Measurements from ENCODE around the gene ADAP1.

ADAP1 gene

GRCh38 chr7:859359-860030 lies 95.0 kb downstream of the ADAP1 start:
- no peak for TF ChIP-seq ZNF274 (IDR thresholded peaks at IDR 0.05; ENCODE audit: low read depth, low read length)
- TF ChIP-seq YY1 (IDR thresholded peaks at IDR 0.05; ENCODE audit: insufficient read depth, insufficient read length), result no peak
- no peak for TF ChIP-seq SUZ12 (IDR thresholded peaks at IDR 0.05; ENCODE audit: extremely low read depth, insufficient read depth, insufficient read length)

GRCh38 chr7:857661-858060 lies 96.8 kb downstream of the ADAP1 start:
- no peak for TF ChIP-seq ZNF274 (IDR thresholded peaks at IDR 0.05; ENCODE audit: low read depth, low read length)
- no peak for TF ChIP-seq YY1 (IDR thresholded peaks at IDR 0.05; ENCODE audit: insufficient read depth, insufficient read length)
- no peak for TF ChIP-seq SUZ12 (IDR thresholded peaks at IDR 0.05; ENCODE audit: extremely low read depth, insufficient read depth, insufficient read length)
- Histone ChIP-seq H3K4me3 (ENCODE audit: insufficient read length, low read depth) (no peak overlapping the region), H3K27me3 (ENCODE audit: insufficient read depth, insufficient read length) (no peaks in the 10 kb centered on the region), H3K36me3 (ENCODE audit: insufficient read depth, insufficient read length, low read length) (peaks cover 98% of the 10 kb centered on the region), H3K9me3 (ENCODE audit: insufficient read depth, low read length) (no peaks in the 10 kb centered on the region), H3K9ac (ENCODE audit: insufficient read length, low read depth) (no peak overlapping the region), H3K4me1 (ENCODE audit: insufficient read depth, insufficient read length) (no peaks in the 10 kb centered on the region)
- DNase-seq (ENCODE audit: low read depth, low spot score), result no peak

More at GRCh38 chr7:859359-860030, 95.0 kb downstream of the ADAP1 start:
- H3K9ac ChIP-seq (ENCODE audit: insufficient read length, low read depth), result no peak overlapping the region
- no peak overlapping the region for H3K4me3 ChIP-seq (ENCODE audit: insufficient read length, low read depth)
- H3K36me3 ChIP-seq (ENCODE audit: insufficient read depth, insufficient read length, low read length), result peaks cover 95% of the 10 kb centered on the region
- no peaks in the 10 kb centered on the region for H3K27me3 ChIP-seq (ENCODE audit: insufficient read depth, insufficient read length)
- H3K9me3 ChIP-seq (ENCODE audit: insufficient read depth, low read length), result no peaks in the 10 kb centered on the region
- no peaks in the 10 kb centered on the region for H3K4me1 ChIP-seq (ENCODE audit: insufficient read depth, insufficient read length)
- no peak for DNase-seq (ENCODE audit: low read depth, low spot score)

GRCh38 chr7:856444-857095 lies 97.9 kb downstream of the ADAP1 start:
- Histone ChIP-seq H3K4me3 (ENCODE audit: insufficient read length, low read depth) (no peak overlapping the region), H3K4me1 (ENCODE audit: insufficient read depth, insufficient read length) (no peaks in the 10 kb centered on the region), H3K9me3 (ENCODE audit: insufficient read depth, low read length) (no peaks in the 10 kb centered on the region), H3K9ac (ENCODE audit: insufficient read length, low read depth) (no peak overlapping the region), H3K27me3 (ENCODE audit: insufficient read depth, insufficient read length) (no peaks in the 10 kb centered on the region), H3K36me3 (ENCODE audit: insufficient read depth, insufficient read length, low read length) (peaks cover 98% of the 10 kb centered on the region)
- no peak for DNase-seq (ENCODE audit: low read depth, low spot score)
- TF ChIP-seq ZNF274 (IDR thresholded peaks at IDR 0.05; ENCODE audit: low read depth, low read length) (no peak), YY1 (IDR thresholded peaks at IDR 0.05; ENCODE audit: insufficient read depth, insufficient read length) (no peak), SUZ12 (IDR thresholded peaks at IDR 0.05; ENCODE audit: extremely low read depth, insufficient read depth, insufficient read length) (no peak)

- no peak overlapping the region for H3K4me3 ChIP-seq (ENCODE audit: insufficient read length, low read depth)
- H3K4me1 ChIP-seq (ENCODE audit: insufficient read depth, insufficient read length), result no peaks in the 10 kb centered on the region
- H3K9me3 ChIP-seq (ENCODE audit: insufficient read depth, low read length), result no peaks in the 10 kb centered on the region
- H3K36me3 ChIP-seq (ENCODE audit: insufficient read depth, insufficient read length, low read length), result peaks cover 98% of the 10 kb centered on the region
- no peak for TF ChIP-seq YY1 (IDR thresholded peaks at IDR 0.05; ENCODE audit: insufficient read depth, insufficient read length)
- no peak for TF ChIP-seq ZNF274 (IDR thresholded peaks at IDR 0.05; ENCODE audit: low read depth, low read length)
- TF ChIP-seq SUZ12 (IDR thresholded peaks at IDR 0.05; ENCODE audit: extremely low read depth, insufficient read depth, insufficient read length), result no peak
- no peaks in the 10 kb centered on the region for H3K27me3 ChIP-seq (ENCODE audit: insufficient read depth, insufficient read length)
- no peak overlapping the region for H3K9ac ChIP-seq (ENCODE audit: insufficient read length, low read depth)
- no peak for DNase-seq (ENCODE audit: low read depth, low spot score)
Observed at GRCh38 chr7:855686-856369, 98.7 kb downstream of the ADAP1 start.

GRCh38 chr7:854118-854775 lies 100.2 kb downstream of the ADAP1 start:
- no peak for DNase-seq (ENCODE audit: low read depth, low spot score)
- TF ChIP-seq YY1 (IDR thresholded peaks at IDR 0.05; ENCODE audit: insufficient read depth, insufficient read length) (no peak), SUZ12 (IDR thresholded peaks at IDR 0.05; ENCODE audit: extremely low read depth, insufficient read depth, insufficient read length) (no peak), ZNF274 (IDR thresholded peaks at IDR 0.05; ENCODE audit: low read depth, low read length) (no peak)
- Histone ChIP-seq H3K4me3 (ENCODE audit: insufficient read length, low read depth) (no peak overlapping the region), H3K4me1 (ENCODE audit: insufficient read depth, insufficient read length) (no peaks in the 10 kb centered on the region), H3K36me3 (ENCODE audit: insufficient read depth, insufficient read length, low read length) (peaks cover 95% of the 10 kb centered on the region), H3K9me3 (ENCODE audit: insufficient read depth, low read length) (no peaks in the 10 kb centered on the region), H3K27me3 (ENCODE audit: insufficient read depth, insufficient read length) (no peaks in the 10 kb centered on the region), H3K9ac (ENCODE audit: insufficient read length, low read depth) (no peak overlapping the region)

DNA sequence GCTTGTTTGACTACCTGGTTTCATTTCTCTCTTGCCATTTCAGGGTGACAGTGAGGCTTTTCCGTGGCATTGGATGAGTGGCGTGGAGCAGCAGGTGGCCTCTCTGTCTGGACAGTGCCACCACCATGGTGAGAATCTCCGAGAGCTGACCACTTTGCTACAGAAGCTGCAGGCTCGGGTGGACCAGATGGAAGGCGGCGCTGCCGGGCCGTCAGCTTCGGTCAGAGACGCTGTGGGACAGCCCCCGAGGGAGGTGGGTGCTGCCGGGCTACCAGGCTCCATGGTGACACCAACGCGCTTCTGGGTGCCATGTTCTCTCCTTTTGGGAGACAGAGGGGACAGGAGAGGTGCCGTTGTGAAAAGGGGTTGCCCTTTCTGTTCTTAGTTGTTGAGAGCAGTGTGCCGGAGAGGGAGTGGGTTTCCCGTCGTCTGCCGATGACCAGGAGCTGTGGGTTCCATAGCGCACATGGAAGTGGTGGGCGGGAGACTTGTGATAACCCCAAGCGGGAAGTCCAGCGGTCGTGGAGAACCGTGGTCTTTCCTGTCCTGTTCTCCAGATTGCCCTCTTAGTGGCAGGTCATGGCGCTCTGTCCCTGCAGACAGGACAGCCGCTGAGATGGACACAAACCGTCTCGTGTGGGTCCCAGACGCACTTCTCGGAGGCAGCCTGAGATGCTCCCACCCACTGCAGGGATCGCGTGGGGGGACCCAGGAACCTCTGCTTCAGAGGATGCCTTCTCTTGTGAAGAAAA lies 100.9 kb downstream of the ADAP1 start:
- Histone ChIP-seq H3K4me3 (ENCODE audit: insufficient read length, low read depth) (no peak overlapping the region), H3K9ac (ENCODE audit: insufficient read length, low read depth) (no peak overlapping the region), H3K4me1 (ENCODE audit: insufficient read depth, insufficient read length) (no peaks in the 10 kb centered on the region), H3K27me3 (ENCODE audit: insufficient read depth, insufficient read length) (no peaks in the 10 kb centered on the region), H3K36me3 (ENCODE audit: insufficient read depth, insufficient read length, low read length) (peaks cover 93% of the 10 kb centered on the region), H3K9me3 (ENCODE audit: insufficient read depth, low read length) (no peaks in the 10 kb centered on the region)
- TF ChIP-seq ZNF274 (IDR thresholded peaks at IDR 0.05; ENCODE audit: low read depth, low read length) (no peak), SUZ12 (IDR thresholded peaks at IDR 0.05; ENCODE audit: extremely low read depth, insufficient read depth, insufficient read length) (no peak), YY1 (IDR thresholded peaks at IDR 0.05; ENCODE audit: insufficient read depth, insufficient read length) (no peak)
- no peak for DNase-seq (ENCODE audit: low read depth, low spot score)

All from NT2/D1 (cell line).